CD4-positive, CD25-positive, alpha-beta regulatory T cell (primary cell): Measurements from ENCODE around the gene PIP5K1B. TPM values are rescaled to one million over a fixed set of nuclear protein-coding genes. Genes with fewer than 3 reads are reported as not detected.

Source experiments
- ATAC-seq, 2 donors: fragments of 150-1000 bp; cut with Tn5 transposase; one replicate each; pipeline ENCODE4 v1.10.0; 2021; ENCODE audit warnings: low read depth in 2 of 2, moderate number of reproducible peaks in 2 of 2, moderate library complexity in 1 of 2
- DNase-seq, 3 donors: peaks; one replicate each; pipeline versions ENCODE4 v3.0.0 to v3.0.0-alpha.2; 2012 to 2022; ENCODE audit warnings: mixed read lengths in 1 of 3
- H3K27ac ChIP-seq: one replicate; pipeline ENCODE4 v1.7.0; 2013; ENCODE audit warnings: mild to moderate bottlenecking, low read length; ENCODE audit not compliant: insufficient read depth, poor library complexity, severe bottlenecking
- H3K27me3 ChIP-seq: one replicate; pipeline ENCODE4 v1.7.0; 2013; ENCODE audit warnings: low read length; ENCODE audit not compliant: control insufficient read depth, insufficient read depth
- H3K36me3 ChIP-seq: one replicate; pipeline ENCODE4 v1.7.0; 2013; ENCODE audit warnings: mild to moderate bottlenecking, low read length, moderate library complexity; ENCODE audit not compliant: control insufficient read depth, insufficient read depth
- H3K4me1 ChIP-seq: 2 replicates; pipeline ENCODE4 v1.7.0; 2013; ENCODE audit warnings: mild to moderate bottlenecking, low read length; ENCODE audit not compliant: insufficient read depth, control insufficient read depth, poor library complexity, severe bottlenecking
- H3K4me3 ChIP-seq: one replicate; pipeline ENCODE4 v1.7.0; 2013; ENCODE audit warnings: low read depth, mild to moderate bottlenecking, low read length, moderate library complexity
- H3K9me3 ChIP-seq, 2 experiments: 1 replicate in 1 of 2; 2 replicates in 1 of 2; pipeline ENCODE4 v1.7.0; 2013; ENCODE audit warnings: low read length in 2 of 2, mild to moderate bottlenecking in 1 of 2, moderate library complexity in 1 of 2; ENCODE audit not compliant: control insufficient read depth in 2 of 2
- H3K27ac Mint-ChIP-seq, 3 donors: one replicate each; pipeline ENCODE4 v1.8.0; 2020 to 2022; ENCODE audit warnings: mild to moderate bottlenecking in 3 of 3, mixed read lengths in 3 of 3, moderate library complexity in 2 of 3
- H3K27me3 Mint-ChIP-seq: one replicate; pipeline ENCODE4 v1.8.0; 2022; ENCODE audit warnings: mild to moderate bottlenecking, mixed read lengths
- H3K36me3 Mint-ChIP-seq: one replicate; pipeline ENCODE4 v1.8.0; 2020; ENCODE audit warnings: mixed read lengths
- H3K4me1 Mint-ChIP-seq, 4 donors: one replicate each; pipeline ENCODE4 v1.8.0; 2020 to 2022; ENCODE audit warnings: mixed read lengths in 4 of 4, mild to moderate bottlenecking in 1 of 4
- H3K4me3 Mint-ChIP-seq, 4 donors: one replicate each; pipeline ENCODE4 v1.8.0; 2020 to 2022; ENCODE audit warnings: mild to moderate bottlenecking in 4 of 4, mixed read lengths in 4 of 4, moderate library complexity in 3 of 4
- H3K9me3 Mint-ChIP-seq, 7 donors: one replicate each; pipeline ENCODE4 v1.8.0; 2020 to 2022; ENCODE audit warnings: mixed read lengths in 7 of 7, mild to moderate bottlenecking in 3 of 7, moderate library complexity in 2 of 7
- polyA plus RNA-seq, 4 donors: library from polyadenylated mRNA; unstranded; fragments of 300-500 nt; fragmentation: Illumina TruSeq; gene quantifications; one replicate each; pipeline ENCODE4 v1.2.3, GENCODE V29; 2021
- total RNA-seq: library from RNA; stranded (reverse); gene quantifications from one replicate; pipeline ENCODE4 v1.2.3, GENCODE V29; 2022

Gene PIP5K1B
- total and polyA plus RNA-seq, 5 donors from 2014 or later = 0.47 to 1.9 (median 1.0) TPM

DNA sequence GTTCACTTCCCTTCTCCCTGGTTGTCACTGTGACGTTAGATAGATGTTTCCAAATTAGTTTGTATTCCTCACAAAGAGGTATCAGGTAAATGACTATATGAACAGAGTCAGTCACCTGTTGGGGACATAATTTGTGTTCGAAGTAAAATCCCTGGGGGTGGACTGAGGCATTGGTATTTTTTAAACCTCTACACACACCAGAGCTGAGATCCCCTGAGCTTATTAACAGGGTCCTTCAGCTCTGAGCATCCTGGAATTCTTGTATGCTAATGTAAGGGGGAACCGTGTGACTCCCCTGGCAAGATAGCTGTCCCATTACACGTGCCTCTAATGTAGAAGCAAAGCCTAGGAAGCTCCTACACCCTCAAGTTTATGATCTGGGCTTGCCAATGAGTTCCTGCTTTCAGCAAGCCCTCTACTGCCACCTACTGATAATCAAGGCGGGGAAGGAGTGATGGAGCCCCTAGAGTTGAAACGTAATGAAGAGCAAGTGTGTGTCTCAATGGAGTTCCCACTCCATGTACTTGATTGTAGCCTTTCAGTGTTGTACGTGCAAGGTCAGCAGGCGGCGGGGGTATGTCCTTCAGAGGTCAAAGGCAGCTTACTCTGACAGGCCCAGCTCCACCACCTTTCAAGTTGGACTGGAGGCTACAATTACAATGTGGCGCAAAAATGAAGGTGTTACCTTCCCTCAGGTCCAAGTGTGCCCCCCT is 294.5 kb downstream of the PIP5K1B start:
- H3K36me3 ChIP-seq = no peaks in the 10 kb centered on the region
- peaks cover 14 to 39% (median 26%) of the 10 kb centered on the region in 4 donors for H3K4me1 Mint-ChIP-seq
- H3K27ac ChIP-seq = peak overlapping the region; percentile 8
- H3K4me1 ChIP-seq = peaks cover 12% of the 10 kb centered on the region
- H3K27me3 ChIP-seq = no peaks in the 10 kb centered on the region
- ATAC-seq (peak; percentile 91 to 92), DNase-seq (peak; percentile 51 to 88 (median 80))
- H3K9me3 Mint-ChIP-seq = no peaks in the 10 kb centered on the region
- peak overlapping the region; percentile 57 to 82 (median 81) for H3K27ac Mint-ChIP-seq
- H3K4me3 ChIP-seq = no peak overlapping the region
- H3K36me3 Mint-ChIP-seq = no peaks in the 10 kb centered on the region
- H3K9me3 ChIP-seq = no peaks in the 10 kb centered on the region
- no peaks in the 10 kb centered on the region for H3K27me3 Mint-ChIP-seq
- H3K4me3 Mint-ChIP-seq = peak overlapping the region in 2 of 4 donors; percentile 18 to 45

DNA sequence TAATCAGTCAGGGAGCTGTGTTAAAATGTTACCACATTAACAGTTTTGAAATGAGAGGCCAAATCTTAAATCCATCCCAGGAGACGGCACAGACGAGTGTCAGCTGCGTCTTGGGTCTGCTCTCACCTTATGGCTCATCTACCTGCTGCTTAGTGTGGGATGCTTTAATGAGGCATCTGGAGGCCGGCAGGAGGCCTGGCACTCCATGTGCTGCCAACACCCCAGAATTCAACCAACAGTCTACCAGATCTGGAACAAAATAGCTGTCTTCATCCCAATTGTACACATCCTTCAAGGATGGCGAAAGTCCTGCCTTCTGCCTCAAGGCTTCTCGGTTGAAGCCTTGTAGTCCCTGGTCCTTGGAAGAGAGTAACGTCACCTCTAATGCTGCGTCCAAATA is 296.9 kb downstream of the PIP5K1B start:
- Mint-ChIP-seq H3K36me3 (no peaks in the 10 kb centered on the region), H3K9me3 (no peaks in the 10 kb centered on the region), H3K4me1 (peaks cover 7 to 29% (median 16%) of the 10 kb centered on the region in 4 donors), H3K27ac (no peak overlapping the region), H3K4me3 (no peak overlapping the region), H3K27me3 (no peaks in the 10 kb centered on the region)
- Histone ChIP-seq H3K27ac (no peak overlapping the region), H3K4me3 (no peak overlapping the region), H3K9me3 (no peaks in the 10 kb centered on the region), H3K36me3 (no peaks in the 10 kb centered on the region), H3K4me1 (peaks cover 7% of the 10 kb centered on the region), H3K27me3 (no peaks in the 10 kb centered on the region)
- ATAC-seq (no peak), DNase-seq (no peak)

DNA sequence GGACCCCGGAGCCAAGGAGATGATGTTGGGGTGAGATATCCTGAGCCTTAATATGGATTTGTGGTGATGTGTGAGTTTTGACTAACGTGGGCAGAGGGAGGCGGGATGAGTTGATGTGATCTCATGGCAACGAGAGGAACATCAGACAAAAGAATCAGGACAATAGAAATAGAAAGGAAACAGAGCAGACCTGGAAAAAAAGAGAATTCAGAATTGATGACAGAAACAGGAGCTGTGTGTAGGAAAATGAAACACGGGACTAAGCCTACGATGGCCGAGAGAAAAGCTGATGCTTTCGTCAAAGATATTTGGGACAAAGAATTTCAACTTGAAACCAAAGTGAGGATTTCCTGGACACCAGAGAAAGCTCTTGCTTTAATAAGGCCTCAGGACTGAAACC is 298.0 kb downstream of the PIP5K1B start:
- H3K36me3 ChIP-seq = no peaks in the 10 kb centered on the region
- peaks cover 3% of the 10 kb centered on the region for H3K4me1 ChIP-seq
- H3K4me3 Mint-ChIP-seq = no peak overlapping the region
- no peak overlapping the region for H3K4me3 ChIP-seq
- no peak overlapping the region for H3K27ac ChIP-seq
- H3K36me3 Mint-ChIP-seq = no peaks in the 10 kb centered on the region
- no peaks in the 10 kb centered on the region for H3K27me3 ChIP-seq
- DNase-seq = no peak
- H3K9me3 Mint-ChIP-seq = no peaks in the 10 kb centered on the region
- no peaks in the 10 kb centered on the region for H3K9me3 ChIP-seq
- no peak for ATAC-seq
- peaks cover 7 to 20% (median 12%) of the 10 kb centered on the region in 4 donors for H3K4me1 Mint-ChIP-seq
- peak overlapping the region in 2 of 3 donors; percentile 19 to 21 for H3K27ac Mint-ChIP-seq
- peaks cover 5% of the 10 kb centered on the region for H3K27me3 Mint-ChIP-seq

DNA sequence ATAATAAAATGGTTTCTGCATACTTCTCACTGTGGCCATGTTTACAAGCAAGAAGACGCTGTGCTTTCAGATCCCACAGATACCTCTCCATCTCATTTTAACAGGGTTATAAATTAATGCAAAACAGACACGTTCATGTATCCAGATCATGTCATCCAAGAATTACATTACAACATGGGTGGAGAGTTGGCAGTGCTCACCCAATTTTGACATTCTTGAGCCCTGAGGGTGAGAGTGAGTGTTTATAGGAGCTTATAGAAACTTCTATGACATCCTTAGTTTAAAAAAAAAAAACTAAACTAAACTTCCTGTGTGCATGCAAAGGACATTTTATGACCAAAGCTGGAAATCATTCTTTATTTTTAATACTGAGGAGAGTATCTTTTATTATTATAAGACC is 299.8 kb downstream of the PIP5K1B start:
- H3K4me3 Mint-ChIP-seq = no peak overlapping the region
- Histone ChIP-seq H3K27ac (no peak overlapping the region), H3K9me3 (no peaks in the 10 kb centered on the region), H3K4me3 (no peak overlapping the region), H3K27me3 (no peaks in the 10 kb centered on the region), H3K36me3 (no peaks in the 10 kb centered on the region), H3K4me1 (no peaks in the 10 kb centered on the region)
- ATAC-seq = no peak
- peaks cover 0 to 4% (median under 1%) of the 10 kb centered on the region in 4 donors for H3K4me1 Mint-ChIP-seq
- DNase-seq = no peak
- H3K27me3 Mint-ChIP-seq = peaks cover 5% of the 10 kb centered on the region
- no peaks in the 10 kb centered on the region for H3K36me3 Mint-ChIP-seq
- H3K9me3 Mint-ChIP-seq = no peaks in the 10 kb centered on the region
- H3K27ac Mint-ChIP-seq = no peak overlapping the region

DNA sequence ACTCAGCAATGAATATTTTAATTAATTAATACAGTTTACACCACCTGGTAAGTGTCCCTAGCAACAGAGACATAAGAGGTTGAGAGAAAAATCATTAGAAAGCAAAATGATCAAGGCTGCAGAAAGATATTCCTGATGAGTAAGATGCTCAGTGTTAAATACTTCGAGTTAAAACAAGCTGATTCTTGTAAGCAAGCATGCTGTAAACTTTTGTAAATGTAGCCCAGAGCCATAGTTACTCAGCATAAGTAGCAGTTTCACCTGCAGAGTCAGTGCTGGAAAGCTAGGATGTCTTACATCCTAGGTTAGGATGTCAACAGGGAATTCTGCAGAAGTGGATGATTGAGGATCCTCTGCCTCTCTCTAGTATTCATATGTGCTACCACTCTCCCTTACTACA is 304.7 kb downstream of the PIP5K1B start:
- no peaks in the 10 kb centered on the region for H3K9me3 Mint-ChIP-seq
- peaks cover 20% of the 10 kb centered on the region for H3K27me3 Mint-ChIP-seq
- H3K4me3 Mint-ChIP-seq = no peak overlapping the region
- ATAC-seq (no peak), DNase-seq (no peak)
- H3K9me3 ChIP-seq = no peaks in the 10 kb centered on the region
- no peaks in the 10 kb centered on the region for H3K36me3 ChIP-seq
- no peaks in the 10 kb centered on the region for H3K27me3 ChIP-seq
- H3K4me1 ChIP-seq = no peaks in the 10 kb centered on the region
- peaks cover 4% of the 10 kb centered on the region for H3K36me3 Mint-ChIP-seq
- H3K27ac Mint-ChIP-seq = no peak overlapping the region
- H3K27ac ChIP-seq = no peak overlapping the region
- H3K4me1 Mint-ChIP-seq = peaks cover 0 to 17% (median 11%) of the 10 kb centered on the region in 4 donors
- H3K4me3 ChIP-seq = no peak overlapping the region

GRCh38 chr9:69012696-69013381 is 307.8 kb downstream of the PIP5K1B start:
- H3K4me3 Mint-ChIP-seq = peak overlapping the region in 1 of 4 donors; percentile 80
- ATAC-seq (no peak), DNase-seq (no peak)
- H3K4me1 ChIP-seq = no peaks in the 10 kb centered on the region
- H3K9me3 Mint-ChIP-seq = no peaks in the 10 kb centered on the region
- H3K4me3 ChIP-seq = no peak overlapping the region
- peaks cover 4% of the 10 kb centered on the region for H3K36me3 Mint-ChIP-seq
- H3K27ac ChIP-seq = no peak overlapping the region
- H3K36me3 ChIP-seq = no peaks in the 10 kb centered on the region
- peaks cover 15% of the 10 kb centered on the region for H3K27me3 Mint-ChIP-seq
- H3K27me3 ChIP-seq = no peaks in the 10 kb centered on the region
- H3K9me3 ChIP-seq = no peaks in the 10 kb centered on the region
- H3K27ac Mint-ChIP-seq = peak overlapping the region in 1 of 3 donors; percentile 85
- H3K4me1 Mint-ChIP-seq = peaks cover 0 to 17% (median 10%) of the 10 kb centered on the region in 4 donors

DNA sequence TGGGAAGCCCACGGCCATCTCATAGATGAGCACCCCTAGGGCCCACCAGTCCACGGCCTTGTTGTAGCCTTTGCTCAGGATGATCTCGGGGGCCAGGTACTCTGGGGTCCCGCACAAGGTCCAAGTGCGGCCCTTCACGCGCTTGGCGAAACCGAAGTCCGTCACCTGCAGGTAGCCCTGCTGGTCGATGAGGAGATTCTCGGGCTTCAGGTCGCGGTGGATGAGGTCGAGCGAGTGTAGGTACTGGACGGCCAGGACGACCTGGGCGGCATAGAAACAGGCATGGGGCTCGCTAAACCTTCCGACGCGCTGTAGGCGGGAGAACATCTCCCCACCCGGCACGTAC is 308.3 kb downstream of the PIP5K1B start:
- no peaks in the 10 kb centered on the region for H3K36me3 ChIP-seq
- no peaks in the 10 kb centered on the region for H3K4me1 ChIP-seq
- DNase-seq (no peak), ATAC-seq (no peak)
- H3K9me3 ChIP-seq = no peaks in the 10 kb centered on the region
- Mint-ChIP-seq H3K4me3 (no peak overlapping the region), H3K27me3 (peaks cover 15% of the 10 kb centered on the region), H3K36me3 (peaks cover 4% of the 10 kb centered on the region), H3K9me3 (no peaks in the 10 kb centered on the region), H3K4me1 (peaks cover 0 to 18% (median 11%) of the 10 kb centered on the region in 4 donors), H3K27ac (peak overlapping the region in 1 of 3 donors; percentile 85)
- no peak overlapping the region for H3K27ac ChIP-seq
- H3K27me3 ChIP-seq = no peaks in the 10 kb centered on the region
- H3K4me3 ChIP-seq = no peak overlapping the region
